Sigmoid colon (tissue), 4 donors: ENCODE results near the gene ITGB1.

Experiments
- POLR2AphosphoS5 ChIP-seq, 4 donors: sonication (generic); formaldehyde crosslinking; IDR thresholded peaks; one replicate each; pipeline ENCODE4 v1.6.1; 2017; ENCODE audit warnings: antibody characterized with exemption in 4 of 4
- TF ChIP-seq, protein P1 (sequence below), 4 experiments: fragments of 450-650 bp in 3 of 4; fragments of 200-600 bp in 1 of 4; IDR thresholded peaks; one replicate each; pipeline ENCODE4 v1.5.1; 2016 to 2019; ENCODE audit warnings: antibody characterized with exemption in 4 of 4, mild to moderate bottlenecking in 3 of 4, moderate library complexity in 2 of 4

DNA sequence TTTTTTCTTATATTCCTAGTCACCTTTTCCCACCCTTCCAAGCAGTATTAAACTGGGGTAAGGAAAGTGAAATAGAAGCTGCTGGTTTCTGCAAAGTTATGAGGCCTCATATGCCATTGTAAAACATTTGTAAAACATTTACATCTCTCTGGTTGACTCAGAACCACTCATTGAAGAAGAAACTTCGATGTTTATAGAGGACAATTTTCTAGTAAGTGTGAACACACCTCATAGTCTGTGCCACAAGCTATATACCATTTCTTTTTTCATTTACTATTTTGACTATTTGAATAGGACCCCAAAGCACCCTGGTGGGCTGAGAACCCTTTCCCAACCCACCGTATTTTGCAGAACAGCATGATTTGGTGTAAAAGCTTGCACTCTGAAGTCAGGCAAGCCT lies 12.9 kb upstream of the ITGB1 start:
- TF ChIP-seq, protein P1, sequence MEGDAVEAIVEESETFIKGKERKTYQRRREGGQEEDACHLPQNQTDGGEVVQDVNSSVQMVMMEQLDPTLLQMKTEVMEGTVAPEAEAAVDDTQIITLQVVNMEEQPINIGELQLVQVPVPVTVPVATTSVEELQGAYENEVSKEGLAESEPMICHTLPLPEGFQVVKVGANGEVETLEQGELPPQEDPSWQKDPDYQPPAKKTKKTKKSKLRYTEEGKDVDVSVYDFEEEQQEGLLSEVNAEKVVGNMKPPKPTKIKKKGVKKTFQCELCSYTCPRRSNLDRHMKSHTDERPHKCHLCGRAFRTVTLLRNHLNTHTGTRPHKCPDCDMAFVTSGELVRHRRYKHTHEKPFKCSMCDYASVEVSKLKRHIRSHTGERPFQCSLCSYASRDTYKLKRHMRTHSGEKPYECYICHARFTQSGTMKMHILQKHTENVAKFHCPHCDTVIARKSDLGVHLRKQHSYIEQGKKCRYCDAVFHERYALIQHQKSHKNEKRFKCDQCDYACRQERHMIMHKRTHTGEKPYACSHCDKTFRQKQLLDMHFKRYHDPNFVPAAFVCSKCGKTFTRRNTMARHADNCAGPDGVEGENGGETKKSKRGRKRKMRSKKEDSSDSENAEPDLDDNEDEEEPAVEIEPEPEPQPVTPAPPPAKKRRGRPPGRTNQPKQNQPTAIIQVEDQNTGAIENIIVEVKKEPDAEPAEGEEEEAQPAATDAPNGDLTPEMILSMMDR (IDR thresholded peaks at IDR 0.05) = no peak
- TF ChIP-seq POLR2AphosphoS5 (IDR thresholded peaks at IDR 0.05) = no peak
